HepG2 (cell line): ENCODE measurements around the gene LDLR. TPM values are rescaled to one million over a fixed set of nuclear protein-coding genes. Genes with fewer than 3 reads are reported as not detected.

Experiments
- BATF2 ChIP-seq: sonication (generic); formaldehyde crosslinking; IDR thresholded peaks from 2 replicates; pipeline ENCODE4 v1.8.0; 2022; ENCODE audit warnings: mild to moderate bottlenecking, missing genetic modification reagents, moderate library complexity
- CEBPG ChIP-seq: IDR thresholded peaks from 2 replicates; pipeline ENCODE4 v1.6.1; 2016
- DBP ChIP-seq: sonication (generic); formaldehyde crosslinking; IDR thresholded peaks from 2 replicates; pipeline ENCODE4 v1.4.0; 2020; ENCODE audit warnings: missing genetic modification reagents; ENCODE audit errors: not compliant biosample characterization
- EED ChIP-seq: sonication (generic); formaldehyde crosslinking; IDR thresholded peaks from 2 replicates; pipeline ENCODE4 v1.5.0; 2020; ENCODE audit warnings: mild to moderate bottlenecking, missing genetic modification reagents
- GATAD1 ChIP-seq: IDR thresholded peaks from 2 replicates; pipeline ENCODE4 v1.6.1; 2016; ENCODE audit warnings: missing genetic modification reagents, missing compliant biosample characterization
- JUN ChIP-seq: sonication (generic); formaldehyde crosslinking; IDR thresholded peaks from 2 replicates; pipeline ENCODE4 v1.4.0; 2020; ENCODE audit warnings: mild to moderate bottlenecking, missing genetic modification reagents
- MEIS1 ChIP-seq: sonication (generic); formaldehyde crosslinking; IDR thresholded peaks from 2 replicates; pipeline ENCODE4 v1.9.0; 2021; ENCODE audit warnings: mild to moderate bottlenecking, missing genetic modification reagents, moderate library complexity, borderline replicate concordance
- PAXIP1 ChIP-seq: sonication (generic); formaldehyde crosslinking; conservative IDR thresholded peaks from 2 replicates; pipeline ENCODE4 v1.4.0; 2020; ENCODE audit warnings: mild to moderate bottlenecking, missing genetic modification reagents, moderate library complexity
- RAD21 ChIP-seq: fragments of 450-650 bp; formaldehyde crosslinking; IDR thresholded peaks from 2 replicates; pipeline ENCODE4 v1.5.0; 2020; ENCODE audit warnings: mild to moderate bottlenecking
- SAFB2 ChIP-seq: sonication (generic); formaldehyde crosslinking; IDR thresholded peaks from 2 replicates; pipeline ENCODE4 v1.5.1; 2020; ENCODE audit warnings: missing genetic modification reagents, low read depth, mild to moderate bottlenecking, borderline replicate concordance
- SMAD3 ChIP-seq: sonication (generic); formaldehyde crosslinking; IDR thresholded peaks from 2 replicates; pipeline ENCODE4 v1.4.0; 2020; ENCODE audit warnings: missing genetic modification reagents
- SP1 ChIP-seq, 2 experiments: fragments of 450-650 bp in 1 of 2; sonication (generic) in 1 of 2; formaldehyde crosslinking in 1 of 2; IDR thresholded peaks; 2 replicates each; pipeline versions ENCODE4 v1.4.0 to v1.6.1; 2016 to 2020; ENCODE audit warnings: missing genetic modification reagents in 1 of 2
- TBP ChIP-seq: sonication (generic); formaldehyde crosslinking; IDR thresholded peaks from 2 replicates; pipeline ENCODE4 v1.5.0; 2020; ENCODE audit warnings: missing genetic modification reagents
- THAP11 ChIP-seq: IDR thresholded peaks from 2 replicates; pipeline ENCODE4 v1.6.1; 2016; ENCODE audit warnings: missing biosample characterization, missing genetic modification reagents
- ZNF101 ChIP-seq: sonication (generic); formaldehyde crosslinking; IDR thresholded peaks from 2 replicates; pipeline ENCODE4 v1.4.0; 2020; ENCODE audit warnings: mild to moderate bottlenecking, low read depth, missing genetic modification reagents, borderline replicate concordance
- ZNF138 ChIP-seq: sonication (generic); formaldehyde crosslinking; IDR thresholded peaks from 2 replicates; pipeline ENCODE4 v1.5.0; 2020; ENCODE audit warnings: mild to moderate bottlenecking, low read depth, missing genetic modification reagents
- ZNF251 ChIP-seq: sonication (generic); formaldehyde crosslinking; IDR thresholded peaks from 2 replicates; pipeline ENCODE4 v1.9.0; 2021; ENCODE audit warnings: mild to moderate bottlenecking, missing genetic modification reagents
- ZNF253 ChIP-seq: sonication (generic); formaldehyde crosslinking; IDR thresholded peaks from 2 replicates; pipeline ENCODE4 v1.8.0; 2022; ENCODE audit warnings: mild to moderate bottlenecking, missing genetic modification reagents, borderline replicate concordance
- ZNF263 ChIP-seq: sonication (generic); formaldehyde crosslinking; IDR thresholded peaks from 2 replicates; pipeline ENCODE4 v1.4.0; 2020; ENCODE audit warnings: missing genetic modification reagents
- ZNF501 ChIP-seq: sonication (generic); formaldehyde crosslinking; IDR thresholded peaks from 2 replicates; pipeline ENCODE4 v1.5.1; 2020; ENCODE audit warnings: mild to moderate bottlenecking, moderate library complexity, missing genetic modification reagents
- ZNF670 ChIP-seq: sonication (generic); formaldehyde crosslinking; IDR thresholded peaks from 2 replicates; pipeline ENCODE4 v1.8.0; 2022; ENCODE audit warnings: mild to moderate bottlenecking, missing genetic modification reagents, borderline replicate concordance
- ZSCAN20 ChIP-seq: sonication (generic); formaldehyde crosslinking; IDR thresholded peaks from 2 replicates; pipeline ENCODE4 v1.4.0; 2020; ENCODE audit warnings: missing genetic modification reagents, mild to moderate bottlenecking, borderline replicate concordance
- polyA plus RNA-seq, 8 experiments: library from polyadenylated mRNA; depleted of rRNA in 3 of 8; stranded (reverse) in 7 of 8; unstranded in 1 of 8; fragments of >200 nt; fragmentation: Illumina TruSeq in 4 of 8; extraction: Trizol in 4 of 8; gene quantifications; 2 replicates each; pipeline versions ENCODE4 v1.2.1 to v1.2.3, GENCODE V29; 2011 to 2016; ENCODE audit warnings: low read depth in 4 of 8, missing spikeins in 1 of 8, mixed read lengths in 1 of 8; ENCODE audit not compliant: insufficient read depth in 1 of 8
- total RNA-seq, 5 experiments: library from RNA; depleted of rRNA; stranded (reverse); fragments of >200 nt; fragmentation: Illumina TruSeq; extraction: Trizol; gene quantifications; 2 replicates each; pipeline ENCODE4 v1.2.3, GENCODE V29; 2016; ENCODE audit warnings: low read depth in 1 of 5
- TF ChIP-seq, protein P1 (sequence below): sonication (generic); formaldehyde crosslinking; IDR thresholded peaks from 2 replicates; pipeline ENCODE4 v1.4.0; 2020; ENCODE audit warnings: missing genetic modification reagents

The LDLR gene
- total and polyA plus RNA-seq, 2 of the 13 experiments (the other 11 are each of a cell fraction or from before 2014, with no cell fraction given): 51.6 to 92.5 TPM

GRCh38 chr19:11088506-11089253, 583 bp upstream of the LDLR start (continued):
- TF ChIP-seq DBP (CRISPR knock-in tag) (no peak), PAXIP1 (peak; percentile 77), ZNF253 (CRISPR knock-in tag) (no peak), EED (no peak), MEIS1 (no peak), ZSCAN20 (CRISPR knock-in tag) (0 out of 2 replicates have a peak, but pooled peaks have one; percentile 50), ZNF251 (CRISPR knock-in tag) (no peak), THAP11 (CRISPR knock-in tag) (peak; percentile 56), BATF2 (CRISPR knock-in tag) (no peak), RAD21 (CRISPR knock-in tag) (no peak), ZNF670 (CRISPR knock-in tag) (no peak), SAFB2 (CRISPR knock-in tag) (no peak), SMAD3 (no peak), ZNF263 (CRISPR knock-in tag) (no peak), ZNF501 (CRISPR knock-in tag) (no peak), JUN (CRISPR knock-in tag) (no peak), GATAD1 (no peak), ZNF101 (CRISPR knock-in tag) (no peak), SP1 (IDR thresholded peaks at IDR 0.05) (no peak), SP1 (CRISPR knock-in tag; IDR thresholded peaks at IDR 0.05) (no peak), CEBPG (CRISPR knock-in tag) (no peak), TBP (CRISPR knock-in tag) (no peak), ZNF138 (CRISPR knock-in tag) (no peak)
- TF ChIP-seq, protein P1, sequence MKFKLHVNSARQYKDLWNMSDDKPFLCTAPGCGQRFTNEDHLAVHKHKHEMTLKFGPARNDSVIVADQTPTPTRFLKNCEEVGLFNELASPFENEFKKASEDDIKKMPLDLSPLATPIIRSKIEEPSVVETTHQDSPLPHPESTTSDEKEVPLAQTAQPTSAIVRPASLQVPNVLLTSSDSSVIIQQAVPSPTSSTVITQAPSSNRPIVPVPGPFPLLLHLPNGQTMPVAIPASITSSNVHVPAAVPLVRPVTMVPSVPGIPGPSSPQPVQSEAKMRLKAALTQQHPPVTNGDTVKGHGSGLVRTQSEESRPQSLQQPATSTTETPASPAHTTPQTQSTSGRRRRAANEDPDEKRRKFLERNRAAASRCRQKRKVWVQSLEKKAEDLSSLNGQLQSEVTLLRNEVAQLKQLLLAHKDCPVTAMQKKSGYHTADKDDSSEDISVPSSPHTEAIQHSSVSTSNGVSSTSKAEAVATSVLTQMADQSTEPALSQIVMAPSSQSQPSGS (CRISPR knock-in tag): 0 out of 2 replicates have a peak, but pooled peaks have one; percentile 24
